Measurements from ENCODE around the gene ST6GALNAC4.

GRCh38 chr9:127863191-127863621 lies 53.6 kb downstream of the ST6GALNAC4 start:
- TF ChIP-seq CTCF (IDR thresholded peaks at IDR 0.05) = no peak
- no peak for TF ChIP-seq EZH2 (IDR thresholded peaks at IDR 0.05; ENCODE audit: borderline replicate concordance, insufficient read depth, low read depth, low read length, poor library complexity, severe bottlenecking)

All from B cell (primary cell).